Large intestine (tissue), 3 donors: ENCODE results near the gene PCCB. TPM values are rescaled to one million over a fixed set of nuclear protein-coding genes. Genes with fewer than 3 reads are reported as not detected.
"Not testable (repeated sequence)": the region's sequence is repeated elsewhere in the genome, so short reads cannot be mapped to it uniquely, and the experiment has no call there.

Experiments used
- DNase-seq, 2 donors: peaks; one replicate each; pipeline versions ENCODE4 v3.0.0 to v3.0.0-alpha.2; 2013
- H3K27ac ChIP-seq: one replicate; pipeline ENCODE4 v1.5.1; 2013; ENCODE audit warnings: low read length
- H3K27me3 ChIP-seq: 2 replicates; pipeline ENCODE4 v1.6.1; 2013; ENCODE audit warnings: low read length; ENCODE audit not compliant: control insufficient read depth, insufficient read depth
- H3K36me3 ChIP-seq: 2 replicates; pipeline ENCODE4 v1.6.1; 2013; ENCODE audit warnings: low read length; ENCODE audit not compliant: control insufficient read depth, insufficient read depth
- H3K4me1 ChIP-seq: one replicate; pipeline ENCODE4 v1.6.1; 2013; ENCODE audit warnings: low read length; ENCODE audit not compliant: control insufficient read depth, insufficient read depth
- H3K4me3 ChIP-seq: one replicate; pipeline ENCODE4 v1.5.1; 2013; ENCODE audit warnings: low read length
- H3K9me3 ChIP-seq: one replicate; pipeline ENCODE4 v1.6.1; 2013; ENCODE audit warnings: mild to moderate bottlenecking, low read depth, low read length, moderate library complexity; ENCODE audit not compliant: control insufficient read depth
- WGBS: methylation state at CpG from one replicate; pipeline ENCODE4 v1.1.5; 2013; ENCODE audit warnings: low lambda C conversion rate; ENCODE audit not compliant: insufficient coverage; 5-methylcytosine and 5-hydroxymethylcytosine counted together
- polyA plus RNA-seq: library from polyadenylated mRNA; unstranded; fragments of 120-200 nt; gene quantifications from one replicate; pipeline ENCODE4 v1.2.1, GENCODE V29; 2013

Gene PCCB
- polyA plus RNA-seq, 1 donor: 33.1 TPM

GRCh38 chr3:136336329-136337100 lies 86.4 kb downstream of the PCCB start:
- Histone ChIP-seq H3K27me3 (no peaks in the 10 kb centered on the region), H3K36me3 (peaks cover 53% of the 10 kb centered on the region), H3K9me3 (no peaks in the 10 kb centered on the region), H3K4me1 (no peaks in the 10 kb centered on the region), H3K27ac (no peak overlapping the region), H3K4me3 (no peak overlapping the region)
- no peak for DNase-seq
- WGBS: 86% methylated on average over 1 of the region's 4 CpGs

DNA sequence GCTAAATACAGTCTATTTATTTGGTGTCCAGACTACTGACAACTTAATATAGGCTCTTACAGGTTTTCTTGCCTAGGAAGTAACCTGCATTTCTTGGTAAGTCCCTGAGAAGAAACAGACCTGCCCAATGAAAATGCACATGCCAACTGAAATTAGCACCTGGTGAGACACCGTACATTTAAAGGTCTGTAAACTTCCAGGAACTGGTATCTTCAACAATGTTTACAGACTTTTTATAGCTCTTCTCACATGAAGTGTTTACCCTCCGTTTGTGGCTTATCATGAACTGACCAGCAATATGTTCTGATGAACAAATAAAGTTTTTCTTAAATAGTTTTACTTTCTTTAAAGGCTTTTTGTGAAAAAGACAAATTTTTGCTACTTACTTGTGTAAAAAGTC lies 93.3 kb downstream of the PCCB start:
- Histone ChIP-seq H3K4me1 (peaks cover 7% of the 10 kb centered on the region), H3K4me3 (no peak overlapping the region), H3K27ac (peak overlapping the region; percentile 1), H3K27me3 (no peaks in the 10 kb centered on the region), H3K36me3 (peaks cover 29% of the 10 kb centered on the region), H3K9me3 (no peaks in the 10 kb centered on the region)
- no peak for DNase-seq
- 20% methylated on average over 1 of the region's 2 CpGs for WGBS

GRCh38 chr3:136343873-136344555 lies 93.9 kb downstream of the PCCB start:
- peaks cover 7% of the 10 kb centered on the region for H3K4me1 ChIP-seq
- WGBS: no CpG with 5 or more reads among the region's 5 CpGs
- peaks cover 33% of the 10 kb centered on the region for H3K36me3 ChIP-seq
- no peak overlapping the region for H3K4me3 ChIP-seq
- DNase-seq: peak; percentile 42 to 77
- H3K27me3 ChIP-seq: no peaks in the 10 kb centered on the region
- H3K9me3 ChIP-seq: no peaks in the 10 kb centered on the region
- peak overlapping the region; percentile 1 for H3K27ac ChIP-seq

GRCh38 chr3:136346486-136346885 lies 96.3 kb downstream of the PCCB start:
- 80% methylated on average over 1 of the region's 5 CpGs for WGBS
- Histone ChIP-seq H3K27ac (no peak overlapping the region), H3K4me1 (peaks cover 7% of the 10 kb centered on the region), H3K27me3 (no peaks in the 10 kb centered on the region), H3K36me3 (peaks cover 25% of the 10 kb centered on the region), H3K4me3 (no peak overlapping the region), H3K9me3 (no peaks in the 10 kb centered on the region)
- DNase-seq: no peak

DNA sequence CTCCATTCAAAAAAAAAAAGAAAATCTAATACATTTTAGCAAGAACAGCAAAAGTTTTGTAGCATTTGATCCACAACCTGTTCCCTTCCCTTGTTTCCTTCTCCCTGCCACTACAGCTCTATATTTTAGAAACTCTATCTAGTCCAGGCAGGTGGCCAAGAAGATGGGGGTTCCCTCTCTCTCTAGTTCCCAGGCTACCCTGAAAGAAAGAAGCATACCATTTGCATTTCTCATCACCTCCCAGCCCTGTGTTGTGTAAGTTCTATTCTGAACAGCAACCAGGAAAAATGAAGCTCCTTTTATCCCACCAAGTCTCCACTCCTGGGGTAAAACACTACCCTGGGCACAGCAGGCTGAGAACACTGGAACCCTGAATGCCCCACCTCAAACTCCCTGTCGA lies 100.0 kb downstream of the PCCB start:
- no CpG with 5 or more reads among the region's 1 CpG for WGBS
- peaks cover 21% of the 10 kb centered on the region for H3K36me3 ChIP-seq
- no peaks in the 10 kb centered on the region for H3K4me1 ChIP-seq
- H3K27ac ChIP-seq: no peak overlapping the region
- no peaks in the 10 kb centered on the region for H3K27me3 ChIP-seq
- DNase-seq: no peak
- no peaks in the 10 kb centered on the region for H3K9me3 ChIP-seq
- no peak overlapping the region for H3K4me3 ChIP-seq

DNA sequence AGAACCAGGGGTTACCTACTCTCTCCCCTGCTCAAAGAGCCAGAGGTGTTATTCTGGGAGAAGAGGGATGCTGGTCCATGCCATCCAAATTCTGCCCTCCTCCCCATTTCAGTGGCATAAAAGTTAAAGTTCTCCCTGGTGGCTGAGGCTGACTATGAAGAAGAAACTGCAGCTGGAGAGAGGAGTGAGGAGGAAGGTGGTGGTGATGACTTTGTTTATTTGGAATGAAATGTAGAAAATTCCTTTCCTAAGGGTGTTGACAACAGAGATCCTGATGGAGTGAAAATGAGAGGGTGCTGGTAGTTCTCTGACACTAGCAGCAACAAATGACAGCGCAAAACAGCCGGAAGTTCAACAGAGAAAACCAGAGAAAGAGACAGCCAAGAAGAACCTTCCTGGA lies 100.4 kb downstream of the PCCB start:
- Histone ChIP-seq H3K9me3 (no peaks in the 10 kb centered on the region), H3K36me3 (peaks cover 21% of the 10 kb centered on the region), H3K27ac (no peak overlapping the region), H3K4me3 (no peak overlapping the region), H3K27me3 (no peaks in the 10 kb centered on the region), H3K4me1 (no peaks in the 10 kb centered on the region)
- DNase-seq: no peak
- WGBS: no CpG with 5 or more reads among the region's 2 CpGs

DNA sequence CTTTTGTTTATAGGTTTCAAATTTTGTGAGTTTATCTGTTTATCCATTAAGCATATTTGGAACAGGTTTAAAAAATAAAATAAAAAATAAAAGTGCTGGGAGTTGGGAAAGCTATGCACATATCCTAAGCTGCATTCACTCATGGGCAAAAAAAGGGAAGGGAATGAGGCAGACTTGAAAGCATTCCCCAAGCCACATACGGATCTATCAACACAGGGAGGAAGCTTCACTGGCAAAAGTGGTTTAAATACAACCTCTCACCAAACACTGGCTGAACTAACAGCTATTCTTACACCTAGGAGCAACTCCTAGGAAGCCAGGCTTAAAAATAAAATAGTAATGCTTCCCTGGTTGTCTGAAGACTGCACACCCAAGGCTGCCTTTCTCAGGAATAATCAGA lies 101.2 kb downstream of the PCCB start:
- Histone ChIP-seq H3K27ac (no peak overlapping the region), H3K27me3 (no peaks in the 10 kb centered on the region), H3K4me3 (no peak overlapping the region), H3K4me1 (no peaks in the 10 kb centered on the region), H3K9me3 (peaks cover 4% of the 10 kb centered on the region), H3K36me3 (peaks cover 27% of the 10 kb centered on the region)
- no CpG with 5 or more reads among the region's 1 CpG for WGBS
- no peak for DNase-seq

DNA sequence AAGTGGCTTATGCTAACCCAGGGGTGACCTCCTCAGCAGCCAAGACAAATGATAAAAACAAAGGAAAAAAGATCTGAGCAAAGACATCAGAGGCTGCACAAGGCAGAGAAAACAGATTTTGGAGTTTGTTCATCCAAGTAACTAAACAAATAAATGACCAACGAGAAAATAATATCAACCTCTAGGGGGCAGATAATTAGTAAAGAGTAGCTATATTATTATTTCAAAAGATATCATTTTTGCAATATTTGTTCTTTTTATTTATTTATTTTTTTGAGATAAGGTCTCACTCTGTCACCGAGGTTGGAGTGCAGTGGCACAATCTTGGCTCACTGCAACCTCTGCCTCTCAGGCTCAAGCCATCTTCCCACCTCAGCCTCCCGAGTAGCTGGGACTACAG lies 101.8 kb downstream of the PCCB start:
- no peaks in the 10 kb centered on the region for H3K27me3 ChIP-seq
- peaks cover 27% of the 10 kb centered on the region for H3K36me3 ChIP-seq
- DNase-seq: no peak
- WGBS: 20% methylated on average over 1 of the region's 3 CpGs
- H3K9me3 ChIP-seq: peaks cover 4% of the 10 kb centered on the region
- H3K4me1 ChIP-seq: no peaks in the 10 kb centered on the region
- H3K4me3 ChIP-seq: no peak overlapping the region
- no peak overlapping the region for H3K27ac ChIP-seq

DNA sequence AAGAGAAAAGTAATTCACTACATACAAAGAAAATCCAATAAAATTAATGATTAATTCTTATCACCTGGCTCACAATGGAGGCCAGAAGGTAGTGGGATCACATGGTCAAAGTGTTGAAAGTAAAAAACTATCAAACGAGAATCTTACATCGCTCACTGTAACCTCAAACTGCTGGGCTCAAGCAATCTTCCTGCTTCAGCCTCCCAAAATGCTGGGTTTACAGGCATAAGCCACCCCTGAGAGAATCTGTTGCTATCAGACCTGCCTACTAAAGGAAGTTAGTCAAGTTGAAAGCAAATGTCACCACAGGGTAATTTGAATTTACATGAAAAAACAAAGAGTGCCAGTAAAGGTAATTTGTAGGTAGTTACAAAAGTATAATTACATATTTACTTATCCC lies 103.3 kb downstream of the PCCB start:
- peaks cover 4% of the 10 kb centered on the region for H3K9me3 ChIP-seq
- no peak for DNase-seq
- H3K27me3 ChIP-seq: no peaks in the 10 kb centered on the region
- H3K27ac ChIP-seq: no peak overlapping the region
- peaks cover 20% of the 10 kb centered on the region for H3K36me3 ChIP-seq
- no CpG with 5 or more reads among the region's 2 CpGs for WGBS
- H3K4me1 ChIP-seq: no peaks in the 10 kb centered on the region
- no peak overlapping the region for H3K4me3 ChIP-seq

- Histone ChIP-seq H3K4me1 (no peaks in the 10 kb centered on the region), H3K27ac (no peak overlapping the region), H3K4me3 (no peak overlapping the region), H3K36me3 (peaks cover 19% of the 10 kb centered on the region), H3K9me3 (no peaks in the 10 kb centered on the region), H3K27me3 (no peaks in the 10 kb centered on the region)
- DNase-seq: no peak
Measured at GRCh38 chr3:136366289-136366688, 116.1 kb downstream of the PCCB start.

GRCh38 chr3:136375800-136376199 lies 125.7 kb downstream of the PCCB start:
- DNase-seq, H3K27me3 ChIP-seq, H3K4me1 ChIP-seq, H3K27ac ChIP-seq, H3K4me3 ChIP-seq, H3K9me3 ChIP-seq, H3K36me3 ChIP-seq: not testable (repeated sequence)
- WGBS: 100% methylated on average over 1 of the region's 5 CpGs
